HEK293 (cell line): ENCODE results near the gene MTUS2.

ENCODE experiments used
- BCL11A ChIP-seq: fragments of 450-650 bp; formaldehyde crosslinking; IDR thresholded peaks from 2 replicates; pipeline ENCODE4 v1.5.1; 2016; ENCODE audit warnings: low read depth, missing biosample characterization, missing genetic modification characterization
- KLF10 ChIP-seq: fragments of 450-650 bp; IDR thresholded peaks from 2 replicates; pipeline ENCODE4 v1.5.1; 2018; ENCODE audit warnings: missing biosample characterization, mild to moderate bottlenecking, missing genetic modification characterization
- SALL2 ChIP-seq: fragments of 450-650 bp; formaldehyde crosslinking; IDR thresholded peaks from 2 replicates; pipeline ENCODE4 v1.5.0; 2017; ENCODE audit warnings: missing biosample characterization, mild to moderate bottlenecking, missing genetic modification characterization, borderline replicate concordance
- SP2 ChIP-seq: fragments of 450-650 bp; formaldehyde crosslinking; IDR thresholded peaks from 2 replicates; pipeline ENCODE4 v1.5.1; 2016; ENCODE audit warnings: missing biosample characterization, missing genetic modification characterization
- ZNF239 ChIP-seq: fragments of 450-650 bp; formaldehyde crosslinking; IDR thresholded peaks from 2 replicates; pipeline ENCODE4 v1.5.1; 2016; ENCODE audit warnings: missing biosample characterization, missing genetic modification characterization
- ZNF335 ChIP-seq: fragments of 450-650 bp; formaldehyde crosslinking; conservative IDR thresholded peaks from 2 replicates; pipeline ENCODE4 v1.5.1; 2016; ENCODE audit warnings: missing biosample characterization, missing genetic modification characterization
- ZNF626 ChIP-seq: fragments of 450-650 bp; sonication (Bioruptor Pico); formaldehyde crosslinking; IDR thresholded peaks from 2 replicates; pipeline ENCODE4 v1.5.1; 2018; ENCODE audit warnings: missing biosample characterization, missing genetic modification characterization, inconsistent platforms
- ZNF660 ChIP-seq: fragments of 450-650 bp; IDR thresholded peaks from 2 replicates; pipeline ENCODE4 v1.5.1; 2018; ENCODE audit warnings: missing biosample characterization, mild to moderate bottlenecking, missing genetic modification characterization
- TF ChIP-seq, protein P1 (sequence below): fragments of 450-650 bp; formaldehyde crosslinking; IDR thresholded peaks from 2 replicates; pipeline ENCODE4 v1.5.1; 2016; ENCODE audit warnings: missing biosample characterization, missing genetic modification characterization
- TF ChIP-seq, protein P2 (sequence below): fragments of 450-650 bp; formaldehyde crosslinking; IDR thresholded peaks from 2 replicates; pipeline ENCODE4 v1.5.1; 2016; ENCODE audit warnings: missing biosample characterization, missing genetic modification characterization
- TF ChIP-seq, protein P3 (sequence below): fragments of 450-650 bp; formaldehyde crosslinking; IDR thresholded peaks from 2 replicates; pipeline ENCODE4 v1.5.1; 2016; ENCODE audit warnings: missing biosample characterization, missing genetic modification characterization
- TF ChIP-seq, protein P4 (sequence below): fragments of 450-650 bp; formaldehyde crosslinking; optimal IDR thresholded peaks from 2 replicates; pipeline ENCODE3; 2016; ENCODE audit warnings: missing biosample characterization, mild to moderate bottlenecking, missing genetic modification characterization

DNA sequence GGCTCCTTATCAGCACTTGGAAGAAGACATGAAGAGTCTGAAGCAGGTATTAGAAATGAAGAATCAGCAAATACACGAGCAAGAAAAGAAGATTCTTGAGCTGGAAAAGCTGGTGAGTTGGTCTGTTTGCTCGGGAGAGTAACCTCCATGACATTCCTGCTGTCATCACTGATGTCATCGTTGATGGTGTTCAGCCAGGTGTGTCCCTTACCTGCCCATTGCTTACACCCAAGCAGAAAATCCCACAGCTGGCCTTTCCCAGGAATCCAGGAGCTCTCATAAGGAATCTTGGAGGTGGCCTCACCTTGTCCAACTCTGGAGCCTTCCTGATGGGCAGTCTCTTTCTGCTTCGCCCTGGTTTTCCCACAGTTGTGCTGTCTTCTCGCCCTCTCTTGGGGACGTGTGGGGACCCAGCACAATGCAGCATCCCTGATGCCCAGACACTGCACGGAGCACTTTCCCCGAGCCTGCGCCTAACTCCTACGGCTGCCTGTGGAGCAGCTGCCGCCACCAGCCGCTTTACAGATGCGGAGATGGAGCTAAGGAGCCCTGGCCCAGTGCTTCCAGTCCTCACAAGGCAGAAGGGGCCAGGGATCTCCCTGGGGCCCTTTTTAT is 678.4 kb downstream of the MTUS2 start:
- no peak for TF ChIP-seq SP2 (tag by site-specific recombination)
- no peak for TF ChIP-seq SALL2 (tag by site-specific recombination)
- TF ChIP-seq, protein P1, sequence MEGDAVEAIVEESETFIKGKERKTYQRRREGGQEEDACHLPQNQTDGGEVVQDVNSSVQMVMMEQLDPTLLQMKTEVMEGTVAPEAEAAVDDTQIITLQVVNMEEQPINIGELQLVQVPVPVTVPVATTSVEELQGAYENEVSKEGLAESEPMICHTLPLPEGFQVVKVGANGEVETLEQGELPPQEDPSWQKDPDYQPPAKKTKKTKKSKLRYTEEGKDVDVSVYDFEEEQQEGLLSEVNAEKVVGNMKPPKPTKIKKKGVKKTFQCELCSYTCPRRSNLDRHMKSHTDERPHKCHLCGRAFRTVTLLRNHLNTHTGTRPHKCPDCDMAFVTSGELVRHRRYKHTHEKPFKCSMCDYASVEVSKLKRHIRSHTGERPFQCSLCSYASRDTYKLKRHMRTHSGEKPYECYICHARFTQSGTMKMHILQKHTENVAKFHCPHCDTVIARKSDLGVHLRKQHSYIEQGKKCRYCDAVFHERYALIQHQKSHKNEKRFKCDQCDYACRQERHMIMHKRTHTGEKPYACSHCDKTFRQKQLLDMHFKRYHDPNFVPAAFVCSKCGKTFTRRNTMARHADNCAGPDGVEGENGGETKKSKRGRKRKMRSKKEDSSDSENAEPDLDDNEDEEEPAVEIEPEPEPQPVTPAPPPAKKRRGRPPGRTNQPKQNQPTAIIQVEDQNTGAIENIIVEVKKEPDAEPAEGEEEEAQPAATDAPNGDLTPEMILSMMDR: no peak
- TF ChIP-seq, protein P2, sequence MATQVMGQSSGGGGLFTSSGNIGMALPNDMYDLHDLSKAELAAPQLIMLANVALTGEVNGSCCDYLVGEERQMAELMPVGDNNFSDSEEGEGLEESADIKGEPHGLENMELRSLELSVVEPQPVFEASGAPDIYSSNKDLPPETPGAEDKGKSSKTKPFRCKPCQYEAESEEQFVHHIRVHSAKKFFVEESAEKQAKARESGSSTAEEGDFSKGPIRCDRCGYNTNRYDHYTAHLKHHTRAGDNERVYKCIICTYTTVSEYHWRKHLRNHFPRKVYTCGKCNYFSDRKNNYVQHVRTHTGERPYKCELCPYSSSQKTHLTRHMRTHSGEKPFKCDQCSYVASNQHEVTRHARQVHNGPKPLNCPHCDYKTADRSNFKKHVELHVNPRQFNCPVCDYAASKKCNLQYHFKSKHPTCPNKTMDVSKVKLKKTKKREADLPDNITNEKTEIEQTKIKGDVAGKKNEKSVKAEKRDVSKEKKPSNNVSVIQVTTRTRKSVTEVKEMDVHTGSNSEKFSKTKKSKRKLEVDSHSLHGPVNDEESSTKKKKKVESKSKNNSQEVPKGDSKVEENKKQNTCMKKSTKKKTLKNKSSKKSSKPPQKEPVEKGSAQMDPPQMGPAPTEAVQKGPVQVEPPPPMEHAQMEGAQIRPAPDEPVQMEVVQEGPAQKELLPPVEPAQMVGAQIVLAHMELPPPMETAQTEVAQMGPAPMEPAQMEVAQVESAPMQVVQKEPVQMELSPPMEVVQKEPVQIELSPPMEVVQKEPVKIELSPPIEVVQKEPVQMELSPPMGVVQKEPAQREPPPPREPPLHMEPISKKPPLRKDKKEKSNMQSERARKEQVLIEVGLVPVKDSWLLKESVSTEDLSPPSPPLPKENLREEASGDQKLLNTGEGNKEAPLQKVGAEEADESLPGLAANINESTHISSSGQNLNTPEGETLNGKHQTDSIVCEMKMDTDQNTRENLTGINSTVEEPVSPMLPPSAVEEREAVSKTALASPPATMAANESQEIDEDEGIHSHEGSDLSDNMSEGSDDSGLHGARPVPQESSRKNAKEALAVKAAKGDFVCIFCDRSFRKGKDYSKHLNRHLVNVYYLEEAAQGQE: no peak
- TF ChIP-seq, protein P3, sequence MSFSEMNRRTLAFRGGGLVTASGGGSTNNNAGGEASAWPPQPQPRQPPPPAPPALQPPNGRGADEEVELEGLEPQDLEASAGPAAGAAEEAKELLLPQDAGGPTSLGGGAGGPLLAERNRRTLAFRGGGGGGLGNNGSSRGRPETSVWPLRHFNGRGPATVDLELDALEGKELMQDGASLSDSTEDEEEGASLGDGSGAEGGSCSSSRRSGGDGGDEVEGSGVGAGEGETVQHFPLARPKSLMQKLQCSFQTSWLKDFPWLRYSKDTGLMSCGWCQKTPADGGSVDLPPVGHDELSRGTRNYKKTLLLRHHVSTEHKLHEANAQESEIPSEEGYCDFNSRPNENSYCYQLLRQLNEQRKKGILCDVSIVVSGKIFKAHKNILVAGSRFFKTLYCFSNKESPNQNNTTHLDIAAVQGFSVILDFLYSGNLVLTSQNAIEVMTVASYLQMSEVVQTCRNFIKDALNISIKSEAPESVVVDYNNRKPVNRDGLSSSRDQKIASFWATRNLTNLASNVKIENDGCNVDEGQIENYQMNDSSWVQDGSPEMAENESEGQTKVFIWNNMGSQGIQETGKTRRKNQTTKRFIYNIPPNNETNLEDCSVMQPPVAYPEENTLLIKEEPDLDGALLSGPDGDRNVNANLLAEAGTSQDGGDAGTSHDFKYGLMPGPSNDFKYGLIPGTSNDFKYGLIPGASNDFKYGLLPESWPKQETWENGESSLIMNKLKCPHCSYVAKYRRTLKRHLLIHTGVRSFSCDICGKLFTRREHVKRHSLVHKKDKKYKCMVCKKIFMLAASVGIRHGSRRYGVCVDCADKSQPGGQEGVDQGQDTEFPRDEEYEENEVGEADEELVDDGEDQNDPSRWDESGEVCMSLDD: no peak
- no peak for TF ChIP-seq BCL11A (tag by site-specific recombination)
- TF ChIP-seq, protein P4, sequence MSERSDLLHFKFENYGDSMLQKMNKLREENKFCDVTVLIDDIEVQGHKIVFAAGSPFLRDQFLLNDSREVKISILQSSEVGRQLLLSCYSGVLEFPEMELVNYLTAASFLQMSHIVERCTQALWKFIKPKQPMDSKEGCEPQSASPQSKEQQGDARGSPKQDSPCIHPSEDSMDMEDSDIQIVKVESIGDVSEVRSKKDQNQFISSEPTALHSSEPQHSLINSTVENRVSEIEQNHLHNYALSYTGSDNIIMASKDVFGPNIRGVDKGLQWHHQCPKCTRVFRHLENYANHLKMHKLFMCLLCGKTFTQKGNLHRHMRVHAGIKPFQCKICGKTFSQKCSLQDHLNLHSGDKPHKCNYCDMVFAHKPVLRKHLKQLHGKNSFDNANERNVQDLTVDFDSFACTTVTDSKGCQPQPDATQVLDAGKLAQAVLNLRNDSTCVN (tag by site-specific recombination): no peak
- TF ChIP-seq ZNF335: no peak
- TF ChIP-seq ZNF239: no peak
- no peak for TF ChIP-seq ZNF626 (tag by site-specific recombination)
- no peak for TF ChIP-seq ZNF660 (tag by site-specific recombination)
- no peak for TF ChIP-seq KLF10 (tag by site-specific recombination)
